Glutamatergic neuron (in vitro differentiated cells): Measurements from ENCODE around the gene ZDHHC11B. TPM values are rescaled to one million over a fixed set of nuclear protein-coding genes. Genes with fewer than 3 reads are reported as not detected.

Experiments
- DNase-seq: peaks from one replicate; pipeline ENCODE4 v3.0.0; 2022
- H3K27ac Mint-ChIP-seq: one replicate; pipeline ENCODE4 v1.8.0; 2020; ENCODE audit warnings: mild to moderate bottlenecking, mixed read lengths, inconsistent platforms; ENCODE audit not compliant: unreplicated experiment
- H3K27me3 Mint-ChIP-seq: one replicate; pipeline ENCODE4 v1.8.0; 2020; ENCODE audit warnings: mild to moderate bottlenecking, moderate library complexity, mixed read lengths, inconsistent platforms; ENCODE audit not compliant: unreplicated experiment
- H3K36me3 Mint-ChIP-seq: one replicate; pipeline ENCODE4 v1.8.0; 2020; ENCODE audit warnings: mild to moderate bottlenecking, mixed read lengths, inconsistent platforms; ENCODE audit not compliant: unreplicated experiment
- H3K4me1 Mint-ChIP-seq: one replicate; pipeline ENCODE4 v1.8.0; 2020; ENCODE audit warnings: mild to moderate bottlenecking, low read depth, mixed read lengths, inconsistent platforms; ENCODE audit not compliant: unreplicated experiment
- H3K4me3 Mint-ChIP-seq: one replicate; pipeline ENCODE4 v1.8.0; 2020; ENCODE audit warnings: mild to moderate bottlenecking, mixed read lengths, inconsistent platforms; ENCODE audit not compliant: unreplicated experiment
- H3K9me3 Mint-ChIP-seq: one replicate; pipeline ENCODE4 v1.8.0; 2020; ENCODE audit warnings: mild to moderate bottlenecking, moderate library complexity, mixed read lengths, inconsistent platforms; ENCODE audit not compliant: unreplicated experiment
- CTCF ChIP-seq: fragments of 200-600 bp; sonication (generic); IDR thresholded peaks from one replicate; pipeline ENCODE4 v1.5.0; 2021; ENCODE audit not compliant: partially characterized antibody, unreplicated experiment
- total RNA-seq: library from RNA; stranded (reverse); fragmentation: NEBNext Ultra II Directional; extraction: Animal tissue kit (Norgen Biotek cat#: 25700); gene quantifications from one replicate; pipeline ENCODE4 v1.2.1, GENCODE V29; 2021; ENCODE audit not compliant: unreplicated experiment

Gene ZDHHC11B
- total RNA-seq, 1 donor from 2014 or later = 42.8 TPM

GRCh38 chr5:661891-662750 lies 122.4 kb downstream of the ZDHHC11B start:
- Mint-ChIP-seq H3K9me3 (peaks cover 21% of the 10 kb centered on the region), H3K27ac (no peak overlapping the region), H3K36me3 (peaks cover 35% of the 10 kb centered on the region), H3K4me3 (no peak overlapping the region), H3K4me1 (no peaks in the 10 kb centered on the region), H3K27me3 (peaks cover 9% of the 10 kb centered on the region)
- peak; percentile 12 for DNase-seq
- TF ChIP-seq CTCF = no peak

GRCh38 chr5:660491-661030 lies 124.0 kb downstream of the ZDHHC11B start:
- Mint-ChIP-seq H3K4me1 (no peaks in the 10 kb centered on the region), H3K9me3 (peaks cover 23% of the 10 kb centered on the region), H3K27me3 (peaks cover 9% of the 10 kb centered on the region), H3K36me3 (peaks cover 45% of the 10 kb centered on the region), H3K4me3 (no peak overlapping the region), H3K27ac (no peak overlapping the region)
- TF ChIP-seq CTCF = no peak
- no peak for DNase-seq

Other genes starting within 250 kb of the ZDHHC11B start
- 43.9 TPM for gene CEP72, start 172.4 kb downstream of the ZDHHC11B start, total RNA-seq
- 44.5 TPM for gene TPPP, start 91.4 kb downstream of the ZDHHC11B start, total RNA-seq
- gene ZDHHC11, start 66.3 kb upstream of the ZDHHC11B start, total RNA-seq = 73.0 TPM
- gene BRD9, start 108.1 kb upstream of the ZDHHC11B start, total RNA-seq = 104 TPM
- 3.9 TPM for gene TRIP13, start 108.2 kb upstream of the ZDHHC11B start, total RNA-seq
- gene NKD2, start 224.1 kb upstream of the ZDHHC11B start, total RNA-seq = 41.7 TPM